Left renal pelvis (tissue), 4 donors: ENCODE data around the gene ZBTB44. TPM values are rescaled to one million over a fixed set of nuclear protein-coding genes. Genes with fewer than 3 reads are reported as not detected.
"Not testable (repeated sequence)": the region's sequence is repeated elsewhere in the genome, so short reads cannot be mapped to it uniquely, and the experiment has no call there.

ENCODE experiments used
- DNase-seq, 4 donors: peaks; one replicate each; pipeline ENCODE4 v3.0.0-alpha.2; 2013; ENCODE audit warnings: low read depth in 4 of 4, low spot score in 3 of 4
- polyA plus RNA-seq, 4 donors: library from polyadenylated mRNA; unstranded; fragments of 120-200 nt; gene quantifications; one replicate each; pipeline ENCODE4 v1.2.1, GENCODE V29; 2013; ENCODE audit not compliant: insufficient read length in 4 of 4

ZBTB44 gene
- polyA plus RNA-seq, 4 donors: 44.8 to 62.7 (median 58.1) TPM

GRCh38 chr11:130202009-130202817 is 112.5 kb downstream of the ZBTB44 start:
- DNase-seq: no peak

GRCh38 chr11:130201026-130201425 is 113.7 kb downstream of the ZBTB44 start:
- no peak for DNase-seq

- DNase-seq: no peak
Measured at GRCh38 chr11:130199792-130200191, 114.9 kb downstream of the ZBTB44 start.

- no peak for DNase-seq
Measured at GRCh38 chr11:130198964-130199363, 115.8 kb downstream of the ZBTB44 start.

- no peak for DNase-seq
Measured at GRCh38 chr11:130198292-130198691, 116.4 kb downstream of the ZBTB44 start.

- DNase-seq: no peak
Measured at GRCh38 chr11:130197386-130198035, 117.2 kb downstream of the ZBTB44 start.

- DNase-seq: no peak
Measured at GRCh38 chr11:130194241-130195023, 120.3 kb downstream of the ZBTB44 start.

- DNase-seq: not testable (repeated sequence)
Measured at GRCh38 chr11:130193551-130193950, 121.2 kb downstream of the ZBTB44 start.

- no peak for DNase-seq
Measured at GRCh38 chr11:130192845-130193267, 121.9 kb downstream of the ZBTB44 start.

GRCh38 chr11:130191896-130192295 is 122.8 kb downstream of the ZBTB44 start:
- no peak for DNase-seq

GRCh38 chr11:130190371-130190881 is 124.3 kb downstream of the ZBTB44 start:
- DNase-seq: no peak

- no peak for DNase-seq
Measured at GRCh38 chr11:130189492-130190210, 125.1 kb downstream of the ZBTB44 start.

GRCh38 chr11:130188585-130189347 is 126.0 kb downstream of the ZBTB44 start:
- no peak for DNase-seq

GRCh38 chr11:130188047-130188446 is 126.7 kb downstream of the ZBTB44 start:
- no peak for DNase-seq

GRCh38 chr11:130187096-130187495 is 127.6 kb downstream of the ZBTB44 start:
- DNase-seq: no peak

- no peak for DNase-seq
Measured at GRCh38 chr11:130183878-130184610, 130.7 kb downstream of the ZBTB44 start.

- no peak for DNase-seq
Measured at GRCh38 chr11:130181295-130182272, 133.1 kb downstream of the ZBTB44 start.

GRCh38 chr11:130180896-130181294 is 133.8 kb downstream of the ZBTB44 start:
- DNase-seq: no peak
